Epithelial cell of proximal tubule (primary cell): ENCODE measurements around the gene CD82. TPM values are rescaled to one million over a fixed set of nuclear protein-coding genes. Genes with fewer than 3 reads are reported as not detected.

Experiments
- DNase-seq: peaks from one replicate; pipeline ENCODE4 v3.0.0-alpha.2; 2011; ENCODE audit warnings: low read depth
- H3K4me3 ChIP-seq: 2 replicates; pipeline ENCODE4 v1.5.1; 2011; ENCODE audit warnings: low read depth, mild to moderate bottlenecking, low read length
- total RNA-seq: library from RNA; depleted of rRNA; stranded (reverse); fragments of >200 nt; gene quantifications from 2 replicates; pipeline ENCODE4 v1.2.3, GENCODE V29; 2015
- TF ChIP-seq, protein P1 (sequence below): conservative IDR thresholded peaks from 2 replicates; pipeline ENCODE4 v1.5.1; 2012; ENCODE audit warnings: low read depth, mild to moderate bottlenecking, low read length

CD82 gene
- total RNA-seq, 1 donor from 2014 or later: 14.2 TPM

DNA sequence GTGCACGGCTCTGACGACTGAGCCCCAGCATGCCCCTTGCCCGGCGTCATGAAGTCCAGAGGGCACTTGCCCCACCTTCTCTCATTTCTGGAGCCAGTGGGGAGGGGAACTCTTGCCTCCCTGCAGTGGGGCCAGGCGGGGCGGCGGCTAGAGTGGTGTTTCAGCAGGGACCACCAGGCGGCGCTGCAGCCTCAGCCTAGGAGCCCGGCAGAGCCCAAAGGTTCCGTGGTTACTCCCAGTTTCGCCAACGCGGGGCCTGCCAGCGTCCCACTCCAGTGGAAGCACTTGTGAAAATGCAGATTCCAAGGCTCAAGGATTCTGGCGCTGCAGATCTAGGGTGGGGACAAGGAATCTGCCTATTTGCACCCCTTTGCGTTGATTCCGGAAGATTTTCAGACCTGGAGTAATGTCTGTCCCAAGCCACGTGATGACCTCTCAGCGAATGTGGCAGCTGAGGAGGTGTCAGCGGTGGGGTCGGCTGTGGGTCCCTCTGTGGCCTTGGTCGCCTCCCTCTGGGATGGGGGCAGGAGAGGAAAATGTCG lies 55.7 kb downstream of the CD82 start:
- peak overlapping the region; percentile 45 for H3K4me3 ChIP-seq
- TF ChIP-seq, protein P1, sequence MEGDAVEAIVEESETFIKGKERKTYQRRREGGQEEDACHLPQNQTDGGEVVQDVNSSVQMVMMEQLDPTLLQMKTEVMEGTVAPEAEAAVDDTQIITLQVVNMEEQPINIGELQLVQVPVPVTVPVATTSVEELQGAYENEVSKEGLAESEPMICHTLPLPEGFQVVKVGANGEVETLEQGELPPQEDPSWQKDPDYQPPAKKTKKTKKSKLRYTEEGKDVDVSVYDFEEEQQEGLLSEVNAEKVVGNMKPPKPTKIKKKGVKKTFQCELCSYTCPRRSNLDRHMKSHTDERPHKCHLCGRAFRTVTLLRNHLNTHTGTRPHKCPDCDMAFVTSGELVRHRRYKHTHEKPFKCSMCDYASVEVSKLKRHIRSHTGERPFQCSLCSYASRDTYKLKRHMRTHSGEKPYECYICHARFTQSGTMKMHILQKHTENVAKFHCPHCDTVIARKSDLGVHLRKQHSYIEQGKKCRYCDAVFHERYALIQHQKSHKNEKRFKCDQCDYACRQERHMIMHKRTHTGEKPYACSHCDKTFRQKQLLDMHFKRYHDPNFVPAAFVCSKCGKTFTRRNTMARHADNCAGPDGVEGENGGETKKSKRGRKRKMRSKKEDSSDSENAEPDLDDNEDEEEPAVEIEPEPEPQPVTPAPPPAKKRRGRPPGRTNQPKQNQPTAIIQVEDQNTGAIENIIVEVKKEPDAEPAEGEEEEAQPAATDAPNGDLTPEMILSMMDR: peak; percentile 97
- DNase-seq: no peak

DNA sequence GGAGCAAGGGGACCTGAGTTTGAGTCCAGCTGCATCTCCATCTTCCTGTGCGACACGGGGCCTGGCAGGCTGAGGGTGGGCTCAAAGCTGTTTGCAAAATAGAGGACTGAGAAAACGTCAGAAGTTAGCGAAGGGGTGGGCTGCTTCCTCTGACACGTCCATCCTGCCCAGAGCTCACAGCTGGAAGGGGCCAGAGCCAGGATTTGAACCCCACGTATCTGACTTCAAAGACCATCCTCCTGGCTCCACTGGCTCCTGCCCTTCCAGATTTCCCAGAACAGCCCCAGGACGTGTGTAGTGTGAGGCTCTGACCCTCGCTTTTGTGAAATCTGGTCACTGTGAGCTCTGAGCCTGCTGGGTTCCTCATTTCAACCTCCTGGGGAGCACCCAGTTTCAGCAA lies 56.3 kb downstream of the CD82 start:
- no peak for DNase-seq
- TF ChIP-seq, protein P1: no peak
- H3K4me3 ChIP-seq: no peak overlapping the region

DNA sequence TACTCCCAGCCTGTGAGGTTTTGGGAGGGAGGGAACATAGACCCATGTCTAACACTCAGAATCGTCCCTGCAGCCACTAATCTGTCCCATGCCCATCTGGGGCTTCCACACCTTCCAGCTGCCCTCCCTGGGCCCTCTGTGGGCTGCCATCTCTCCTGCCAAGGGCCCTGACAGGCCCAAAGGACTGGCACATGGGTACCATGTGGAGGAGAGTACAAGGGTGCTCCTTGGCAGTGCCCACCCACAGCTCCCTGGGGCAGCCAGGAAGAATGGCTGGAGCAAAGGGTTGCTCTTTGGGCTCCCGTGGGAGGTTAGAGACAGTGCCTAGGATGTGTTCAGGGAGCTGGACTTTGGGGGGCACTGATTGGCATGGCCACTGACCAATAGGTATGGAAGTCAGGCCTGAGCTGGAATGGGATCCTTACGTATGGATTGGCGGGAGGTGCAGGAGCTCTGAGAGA lies 56.8 kb downstream of the CD82 start:
- DNase-seq: no peak
- no peak overlapping the region for H3K4me3 ChIP-seq
- TF ChIP-seq, protein P1: no peak

DNA sequence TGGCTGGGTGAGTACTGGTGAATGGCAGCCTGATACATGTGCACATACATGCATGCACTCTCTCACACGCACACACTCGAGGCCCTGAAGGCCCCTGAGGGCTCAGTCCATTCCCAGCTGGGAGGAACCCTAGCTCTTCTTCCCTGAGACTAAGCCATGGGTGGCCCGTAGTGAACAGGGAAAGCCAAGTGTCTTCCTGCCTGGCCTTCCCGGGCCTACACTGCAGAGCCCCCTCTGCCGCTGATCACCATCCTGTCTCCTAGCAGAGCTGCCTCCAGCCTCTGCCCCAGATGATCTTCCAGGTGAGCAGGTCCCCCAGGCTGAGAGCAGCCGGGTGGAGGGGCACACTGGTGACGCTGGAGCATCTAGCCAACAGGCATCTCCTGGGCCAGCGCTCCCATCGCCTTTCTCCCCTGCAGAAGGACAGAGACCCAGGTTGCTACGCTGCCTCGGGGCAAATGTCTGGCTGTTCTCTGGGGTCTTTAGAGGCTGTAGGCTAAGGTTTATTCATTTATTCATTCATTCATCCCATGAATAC lies 57.3 kb downstream of the CD82 start:
- H3K4me3 ChIP-seq: no peak overlapping the region
- TF ChIP-seq, protein P1: no peak
- no peak for DNase-seq

DNA sequence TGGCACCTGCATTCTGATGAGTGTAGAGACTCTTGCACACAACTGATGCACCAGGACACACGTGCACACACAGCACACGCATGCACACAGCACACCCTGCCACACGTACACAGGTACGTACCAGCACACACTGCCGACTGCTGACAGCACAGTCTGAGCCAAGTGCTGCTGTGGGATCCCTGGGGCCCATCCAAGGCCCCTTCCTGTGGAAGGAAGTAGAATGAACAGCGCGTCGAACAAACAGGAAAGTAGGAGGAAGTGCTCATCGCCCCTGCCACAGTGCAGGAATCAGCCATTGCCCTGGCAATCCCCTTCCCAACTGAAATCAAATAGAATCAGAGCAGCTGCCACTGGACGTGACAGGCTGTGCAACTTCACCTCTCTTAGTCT lies 57.9 kb downstream of the CD82 start:
- no peak for DNase-seq
- H3K4me3 ChIP-seq: no peak overlapping the region
- TF ChIP-seq, protein P1: no peak

DNA sequence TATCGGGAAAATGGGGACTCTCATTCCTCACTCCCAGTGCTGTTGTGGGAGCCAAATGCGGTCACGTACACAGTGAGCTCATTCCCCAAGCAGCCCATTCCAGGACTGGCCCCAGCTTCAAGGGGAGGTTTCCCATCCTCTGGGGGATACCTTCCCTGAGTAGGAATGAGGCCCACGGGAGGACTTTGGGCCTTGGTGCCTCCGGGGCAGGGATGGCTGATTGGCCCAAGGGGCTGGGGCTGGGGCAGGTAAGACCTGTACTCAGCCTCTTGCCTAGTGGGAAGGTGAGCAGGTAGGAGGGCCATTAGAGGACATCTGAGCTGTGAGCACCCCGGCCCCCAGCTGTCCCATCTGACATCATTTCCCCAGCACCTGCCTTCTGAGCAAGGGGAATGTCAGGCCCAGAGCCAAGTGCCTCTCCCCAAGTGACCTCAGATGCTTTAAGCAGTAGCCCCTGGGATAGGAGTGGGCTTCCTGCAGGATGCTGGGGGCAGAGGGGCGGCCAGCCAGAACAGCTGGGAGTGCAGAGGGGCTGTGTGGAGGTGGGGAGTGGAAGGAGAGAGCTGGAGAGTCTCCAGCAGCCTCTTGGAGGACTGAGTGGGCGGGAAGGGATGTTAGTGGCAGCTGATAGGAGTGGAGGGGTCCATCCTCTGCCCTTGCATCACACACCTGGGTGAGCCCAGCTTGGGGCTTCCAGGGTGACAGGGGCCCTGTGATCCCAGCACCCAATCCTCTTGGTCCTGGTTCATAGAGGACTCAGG lies 58.4 kb downstream of the CD82 start:
- TF ChIP-seq, protein P1: no peak
- no peak overlapping the region for H3K4me3 ChIP-seq
- DNase-seq: no peak

DNA sequence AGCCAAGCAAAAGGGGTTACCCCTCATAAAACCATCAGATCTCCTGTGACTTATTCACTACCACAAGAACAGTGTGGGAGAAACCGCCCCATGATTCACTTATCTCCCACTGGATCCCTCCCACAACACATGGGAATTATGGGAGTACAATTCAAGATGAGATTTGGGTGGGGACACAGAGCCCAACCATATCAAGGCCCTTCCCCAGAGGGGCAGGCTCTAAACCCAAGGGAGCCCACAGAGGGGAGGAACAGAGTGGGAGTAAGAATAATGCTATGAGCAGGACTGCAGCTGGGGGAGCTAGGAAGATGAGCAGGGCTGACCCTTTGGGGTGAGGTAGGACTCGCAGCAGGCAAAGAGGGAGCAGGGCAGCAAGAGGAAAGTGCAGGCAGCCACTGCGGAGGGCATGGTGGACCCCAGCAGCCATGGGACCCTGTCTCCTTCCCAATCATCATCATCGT lies 59.3 kb downstream of the CD82 start:
- H3K4me3 ChIP-seq: no peak overlapping the region
- DNase-seq: no peak
- TF ChIP-seq, protein P1: no peak
